Body of pancreas (tissue), 4 donors: ENCODE measurements around the gene L3MBTL3. TPM values are rescaled to one million over a fixed set of nuclear protein-coding genes. Genes with fewer than 3 reads are reported as not detected.

Experiments
- ATAC-seq: fragments of 150-250 bp; one replicate; pipeline ENCODE4 v1.9.1; 2016
- DNase-seq, 4 donors: peaks; one replicate each; pipeline ENCODE4 v3.0.0-alpha.2; 2019
- H3K27ac ChIP-seq, 4 donors: fragments of 200-600 bp; sonication (generic); 1 replicate in 3 of 4; 2 replicates in 1 of 4; pipeline versions ENCODE4 v1.5.1 to v1.6.1; 2016 to 2019; ENCODE audit warnings: mild to moderate bottlenecking in 1 of 4, mixed read lengths in 1 of 4, moderate library complexity in 1 of 4
- H3K27me3 ChIP-seq, 2 donors: fragments of 200-600 bp; sonication (generic); one replicate each; pipeline ENCODE4 v1.6.0; 2016; ENCODE audit warnings: mild to moderate bottlenecking in 1 of 2
- H3K36me3 ChIP-seq, 2 donors: fragments of 200-600 bp; sonication (generic); replicated peaks in 1 of 2; 2 replicates each; pipeline ENCODE4 v1.5.1; 2016; ENCODE audit warnings: low read depth in 2 of 2; ENCODE audit not compliant: insufficient read depth in 1 of 2
- H3K4me1 ChIP-seq: fragments of 200-600 bp; sonication (generic); one replicate; pipeline ENCODE4 v1.6.0; 2016
- H3K4me3 ChIP-seq, 2 donors: fragments of 200-600 bp; sonication (generic); 1 replicate in 1 of 2; 2 replicates in 1 of 2; pipeline ENCODE4 v1.5.1; 2016 to 2019
- H3K9me3 ChIP-seq, 3 donors: fragments of 200-600 bp; sonication (generic); 1 replicate in 2 of 3; 2 replicates in 1 of 3; pipeline ENCODE4 v1.5.1; 2016
- POLR2A ChIP-seq, 3 donors: fragments of 450-650 bp; IDR thresholded peaks; one replicate each; pipeline ENCODE4 v1.6.1; 2016; ENCODE audit warnings: antibody characterized with exemption in 3 of 3, mild to moderate bottlenecking in 2 of 3
- WGBS, 2 donors: methylation state at CpG; one replicate each; pipeline ENCODE4 v1.1.5; 2017; 5-methylcytosine and 5-hydroxymethylcytosine counted together
- intact Hi-C: fragments of 100-400 bp; cut with DNase I; formaldehyde crosslinking; loops from one replicate; pipeline ENCODE4 v1.15.1; 2023
- total RNA-seq, 2 donors: library from RNA; depleted of rRNA; stranded (reverse); fragments of >200 nt; gene quantifications; one replicate each; pipeline ENCODE4 v1.1.0, GENCODE V29; 2016
- TF ChIP-seq, protein P1 (sequence below), 7 experiments: fragments of 450-650 bp in 4 of 7; fragments of 200-600 bp in 3 of 7; sonication (generic) in 3 of 7; IDR thresholded peaks; one replicate each; pipeline ENCODE4 v1.5.1; 2016 to 2019; ENCODE audit warnings: antibody characterized with exemption in 7 of 7

L3MBTL3 gene
- total RNA-seq, 2 donors from 2014 or later, result 3.4 to 12.5 TPM

DNA sequence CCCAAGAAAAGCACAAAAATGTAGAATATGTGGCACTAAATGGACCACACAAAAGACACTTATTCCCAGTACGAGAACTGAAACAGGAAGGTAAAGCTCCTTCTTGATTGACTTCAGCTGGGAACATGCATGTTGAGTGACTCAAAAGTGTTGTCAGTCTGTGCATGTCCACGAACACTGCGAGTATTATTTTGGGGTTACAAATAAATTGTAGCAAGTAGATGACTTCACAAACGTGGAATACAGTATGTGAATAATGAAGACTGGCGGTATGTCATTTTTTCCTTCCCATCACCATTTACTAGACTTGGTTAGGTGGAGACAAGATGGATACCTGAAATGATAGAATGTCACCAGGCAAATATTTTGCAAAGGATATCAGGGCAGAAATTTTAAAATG is 45.4 kb downstream of the L3MBTL3 start:
- no peaks in the 10 kb centered on the region for H3K4me1 ChIP-seq
- no peaks in the 10 kb centered on the region for H3K9me3 ChIP-seq
- intact Hi-C loops, result no loop called here
- H3K27me3 ChIP-seq, result no peaks in the 10 kb centered on the region
- H3K27ac ChIP-seq, result no peak overlapping the region
- H3K4me3 ChIP-seq, result no peak overlapping the region
- 84 to 89% methylated on average over 5 of the region's 5 CpGs for WGBS, 2 donors
- no peak for DNase-seq
- ATAC-seq, result no peak
- TF ChIP-seq, protein P1, sequence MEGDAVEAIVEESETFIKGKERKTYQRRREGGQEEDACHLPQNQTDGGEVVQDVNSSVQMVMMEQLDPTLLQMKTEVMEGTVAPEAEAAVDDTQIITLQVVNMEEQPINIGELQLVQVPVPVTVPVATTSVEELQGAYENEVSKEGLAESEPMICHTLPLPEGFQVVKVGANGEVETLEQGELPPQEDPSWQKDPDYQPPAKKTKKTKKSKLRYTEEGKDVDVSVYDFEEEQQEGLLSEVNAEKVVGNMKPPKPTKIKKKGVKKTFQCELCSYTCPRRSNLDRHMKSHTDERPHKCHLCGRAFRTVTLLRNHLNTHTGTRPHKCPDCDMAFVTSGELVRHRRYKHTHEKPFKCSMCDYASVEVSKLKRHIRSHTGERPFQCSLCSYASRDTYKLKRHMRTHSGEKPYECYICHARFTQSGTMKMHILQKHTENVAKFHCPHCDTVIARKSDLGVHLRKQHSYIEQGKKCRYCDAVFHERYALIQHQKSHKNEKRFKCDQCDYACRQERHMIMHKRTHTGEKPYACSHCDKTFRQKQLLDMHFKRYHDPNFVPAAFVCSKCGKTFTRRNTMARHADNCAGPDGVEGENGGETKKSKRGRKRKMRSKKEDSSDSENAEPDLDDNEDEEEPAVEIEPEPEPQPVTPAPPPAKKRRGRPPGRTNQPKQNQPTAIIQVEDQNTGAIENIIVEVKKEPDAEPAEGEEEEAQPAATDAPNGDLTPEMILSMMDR (IDR thresholded peaks at IDR 0.05), result no peak
- no peak for TF ChIP-seq POLR2A (IDR thresholded peaks at IDR 0.05)
- H3K36me3 ChIP-seq, result no peaks in the 10 kb centered on the region

DNA sequence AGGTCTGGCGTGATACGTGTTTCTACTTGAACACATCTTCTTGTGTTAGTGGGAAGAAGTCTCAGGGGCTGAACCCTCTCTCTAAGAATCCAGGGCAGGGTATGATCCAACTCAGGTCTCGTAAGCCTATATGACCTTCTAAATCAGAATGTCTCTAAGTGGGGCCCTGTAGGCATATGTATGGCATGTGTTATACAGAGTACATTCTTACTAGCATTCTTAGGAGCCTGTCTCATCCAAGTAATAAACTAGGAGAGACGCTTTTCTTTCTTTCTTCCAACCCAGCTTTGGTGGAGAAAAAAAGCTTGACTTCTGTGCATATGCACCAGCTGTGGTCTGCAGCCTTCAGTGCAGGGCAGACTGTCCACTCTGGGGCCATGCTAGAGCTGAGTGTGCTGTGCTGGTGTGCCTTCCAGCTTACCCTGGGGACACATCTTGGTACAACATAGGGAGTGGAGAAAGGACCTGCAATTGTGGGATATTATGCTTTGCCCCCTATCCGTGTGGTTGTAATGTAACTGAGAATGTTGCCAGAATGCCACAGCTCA is 47.3 kb downstream of the L3MBTL3 start:
- Histone ChIP-seq H3K27me3 (no peaks in the 10 kb centered on the region), H3K4me1 (no peaks in the 10 kb centered on the region), H3K36me3 (peaks cover 0 to 3% of the 10 kb centered on the region in 2 donors), H3K9me3 (no peaks in the 10 kb centered on the region), H3K4me3 (no peak overlapping the region), H3K27ac (no peak overlapping the region)
- DNase-seq, result no peak
- ATAC-seq, result no peak
- 93 to 98% methylated on average over 5 of the region's 5 CpGs for WGBS, 2 donors
- TF ChIP-seq POLR2A (IDR thresholded peaks at IDR 0.05), result no peak
- TF ChIP-seq, protein P1 (IDR thresholded peaks at IDR 0.05), result no peak
- intact Hi-C loops, result no loop called here

- no peaks in the 10 kb centered on the region for H3K4me1 ChIP-seq
- 70% methylated on average over 4 of the region's 4 CpGs for WGBS, 2 donors
- H3K27ac ChIP-seq, result no peak overlapping the region
- DNase-seq, result no peak
- ATAC-seq, result no peak
- TF ChIP-seq, protein P1 (IDR thresholded peaks at IDR 0.05), result no peak
- TF ChIP-seq POLR2A (IDR thresholded peaks at IDR 0.05), result no peak
- H3K9me3 ChIP-seq, result no peaks in the 10 kb centered on the region
- H3K27me3 ChIP-seq, result no peaks in the 10 kb centered on the region
- H3K4me3 ChIP-seq, result no peak overlapping the region
- H3K36me3 ChIP-seq, result peaks cover 0 to 3% of the 10 kb centered on the region in 2 donors
- intact Hi-C loops, result no loop called here
Measured at GRCh38 chr6:130069485-130069884, 51.1 kb downstream of the L3MBTL3 start.

- DNase-seq (no peak), ATAC-seq (no peak)
- peaks cover 0 to 3% of the 10 kb centered on the region in 2 donors for H3K36me3 ChIP-seq
- TF ChIP-seq, protein P1 (IDR thresholded peaks at IDR 0.05), result no peak
- TF ChIP-seq POLR2A (IDR thresholded peaks at IDR 0.05), result no peak
- no peak overlapping the region for H3K4me3 ChIP-seq
- no peaks in the 10 kb centered on the region for H3K9me3 ChIP-seq
- no peaks in the 10 kb centered on the region for H3K4me1 ChIP-seq
- H3K27me3 ChIP-seq, result no peaks in the 10 kb centered on the region
- 88 to 89% methylated on average over 2 of the region's 2 CpGs for WGBS, 2 donors
- no peak overlapping the region for H3K27ac ChIP-seq
- intact Hi-C loops, result no loop called here
Measured at GRCh38 chr6:130070326-130070725, 51.9 kb downstream of the L3MBTL3 start.

DNA sequence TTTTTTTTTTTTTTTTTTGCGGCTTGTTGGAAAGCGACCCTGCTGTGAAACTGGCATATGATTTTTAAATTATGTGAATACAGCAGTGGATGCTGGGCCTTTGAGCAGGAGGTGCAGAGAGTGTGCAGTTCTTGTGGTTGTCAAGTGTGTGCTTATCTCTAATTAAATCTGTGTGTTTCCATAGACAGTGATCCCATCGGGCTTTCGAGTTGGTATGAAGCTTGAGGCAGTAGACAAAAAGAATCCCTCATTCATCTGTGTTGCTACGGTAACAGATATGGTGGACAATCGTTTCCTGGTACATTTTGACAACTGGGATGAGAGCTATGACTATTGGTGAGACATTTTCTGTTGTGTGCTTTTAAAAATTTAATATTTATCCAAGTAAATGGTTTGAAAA is 52.4 kb downstream of the L3MBTL3 start:
- Histone ChIP-seq H3K4me1 (no peaks in the 10 kb centered on the region), H3K36me3 (peaks cover 0 to 3% of the 10 kb centered on the region in 2 donors), H3K27me3 (no peaks in the 10 kb centered on the region), H3K27ac (no peak overlapping the region), H3K4me3 (no peak overlapping the region), H3K9me3 (no peaks in the 10 kb centered on the region)
- 85 to 90% methylated on average over 6 of the region's 6 CpGs for WGBS, 2 donors
- intact Hi-C loops, result no loop called here
- TF ChIP-seq, protein P1 (IDR thresholded peaks at IDR 0.05), result no peak
- TF ChIP-seq POLR2A (IDR thresholded peaks at IDR 0.05), result no peak
- ATAC-seq, result no peak
- no peak for DNase-seq
